CD4-positive, alpha-beta T cell treated with Interleukin-6 at 100 ng/mL for 8 hours (primary cell): Measurements from ENCODE around the gene TMEM178A.

Experiments used
- DNase-seq: peaks from one replicate; pipeline ENCODE4 v3.0.0-alpha.2; 2020; ENCODE audit warnings: mixed read lengths, low spot score

TMEM178A gene

GRCh38 chr2:39679805-39680204 lies 14.1 kb downstream of the TMEM178A start:
- no peak for DNase-seq

DNA sequence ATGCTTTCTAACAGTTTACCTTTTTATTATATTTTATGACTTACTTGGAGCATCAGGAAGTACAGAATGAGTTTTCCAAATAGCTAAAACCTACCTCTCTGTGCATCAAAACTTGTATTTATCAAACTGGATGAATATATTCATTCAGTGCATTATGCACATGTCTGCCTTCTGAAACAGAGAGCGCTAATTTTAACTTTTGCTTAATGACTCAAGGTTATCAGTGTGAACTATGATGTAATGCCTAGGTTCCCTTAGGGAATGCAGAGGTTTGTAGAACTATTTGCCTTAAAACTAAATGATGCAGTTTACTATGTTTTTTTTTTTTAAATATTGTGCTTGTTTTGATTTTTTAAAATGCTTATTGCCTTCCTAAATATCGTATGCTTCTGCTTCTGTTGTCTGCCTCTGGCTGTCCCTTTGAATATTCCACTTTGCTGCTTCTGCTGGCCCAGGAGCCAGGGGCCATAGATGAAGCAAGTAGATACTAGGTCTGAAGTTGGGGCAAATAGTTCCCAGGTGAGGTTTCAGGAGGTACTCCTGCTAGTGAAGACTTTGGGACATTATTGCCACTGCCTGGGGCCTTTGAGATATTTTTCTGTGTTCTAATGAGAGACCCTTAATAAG lies 16.5 kb downstream of the TMEM178A start:
- DNase-seq: no peak

- DNase-seq: no peak
Measured at GRCh38 chr2:39683022-39683699, 17.4 kb downstream of the TMEM178A start.

DNA sequence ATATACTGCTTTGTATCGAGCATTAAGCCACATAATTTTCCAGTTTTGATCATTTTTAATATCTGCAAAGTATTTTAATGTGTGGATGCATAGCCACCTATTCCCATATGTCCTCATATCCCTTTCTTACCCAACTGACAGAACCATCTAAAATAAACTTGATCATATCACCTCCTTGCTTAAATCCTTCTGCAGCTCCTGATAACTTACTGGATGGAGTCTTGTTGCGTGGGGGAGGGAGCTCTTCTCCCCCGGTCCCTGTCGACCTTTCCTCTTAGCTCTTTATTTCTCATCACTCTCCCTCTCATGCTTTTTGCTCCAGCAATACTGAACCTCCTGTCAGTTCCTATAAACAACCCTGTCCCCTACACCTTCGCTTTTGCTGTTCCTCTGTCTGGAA lies 18.7 kb downstream of the TMEM178A start:
- no peak for DNase-seq

- no peak for DNase-seq
Measured at GRCh38 chr2:39685126-39685525, 19.4 kb downstream of the TMEM178A start.

DNA sequence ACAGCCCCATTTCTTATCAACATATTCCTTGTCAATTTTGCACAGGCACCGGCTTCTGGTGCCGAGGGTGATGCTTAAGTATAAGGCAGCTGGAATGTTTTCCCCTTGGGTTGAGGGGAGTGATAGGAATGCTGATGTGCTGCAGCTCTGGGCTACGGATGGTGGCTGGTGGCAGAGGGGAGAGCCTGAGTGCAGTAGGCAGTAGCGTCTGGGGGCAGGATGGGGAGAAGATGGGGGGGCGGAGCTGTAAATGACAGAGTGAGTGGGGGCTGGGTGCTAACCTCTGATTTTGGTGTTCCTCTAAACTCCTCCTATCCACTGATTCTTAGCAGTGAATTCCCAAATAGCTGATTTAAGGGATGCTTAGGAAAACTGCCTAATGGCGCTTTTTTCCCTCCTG lies 20.7 kb downstream of the TMEM178A start:
- DNase-seq: no peak

DNA sequence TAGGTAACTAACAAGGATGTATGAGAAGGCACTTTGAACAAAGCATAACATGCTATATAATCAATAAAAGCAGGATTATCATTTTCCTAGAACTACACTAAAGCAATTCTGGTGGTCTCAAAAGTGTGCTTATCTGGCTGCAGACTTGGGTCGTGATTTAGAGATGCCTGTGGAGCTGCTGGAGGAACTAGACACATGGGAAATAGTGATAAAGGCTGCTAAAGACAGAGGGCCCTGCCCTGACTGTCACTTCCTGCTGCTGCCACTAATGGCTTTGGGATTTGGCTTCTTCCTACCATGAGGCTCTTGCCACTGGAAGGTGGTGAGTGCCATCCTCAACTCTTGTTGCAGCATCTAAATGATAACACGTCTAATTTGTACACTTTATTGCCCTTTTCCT lies 22.5 kb downstream of the TMEM178A start:
- no peak for DNase-seq

DNA sequence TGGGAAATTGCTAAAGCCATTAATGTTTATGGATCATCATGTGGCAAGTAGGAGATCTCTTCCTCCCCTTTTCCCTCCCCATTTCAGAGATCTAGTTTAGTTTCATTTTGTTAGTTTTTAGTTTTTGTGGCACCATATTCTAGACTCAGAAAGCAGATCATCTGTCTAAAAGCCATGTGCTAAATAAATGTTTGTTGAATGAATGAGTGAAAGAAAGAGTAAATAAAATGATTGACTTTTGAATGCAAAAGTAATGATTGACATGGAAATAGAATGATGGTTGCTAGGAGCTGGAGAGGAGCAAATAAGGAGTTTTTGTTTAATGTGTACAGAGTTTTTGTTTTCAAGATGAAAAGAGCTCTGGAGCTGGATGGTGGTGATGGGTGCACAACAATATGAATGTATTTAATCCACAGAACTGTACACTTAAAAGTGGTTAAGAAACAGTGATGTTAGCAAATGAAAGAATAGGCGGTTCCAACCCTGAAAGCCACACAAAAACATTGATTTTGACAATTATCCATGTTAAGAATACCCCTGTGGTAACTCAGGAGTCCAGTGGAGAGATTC lies 23.6 kb downstream of the TMEM178A start:
- no peak for DNase-seq

- DNase-seq: no peak
Measured at GRCh38 chr2:39689876-39690275, 24.2 kb downstream of the TMEM178A start.

- no peak for DNase-seq
Measured at GRCh38 chr2:39693245-39693644, 27.5 kb downstream of the TMEM178A start.

DNA sequence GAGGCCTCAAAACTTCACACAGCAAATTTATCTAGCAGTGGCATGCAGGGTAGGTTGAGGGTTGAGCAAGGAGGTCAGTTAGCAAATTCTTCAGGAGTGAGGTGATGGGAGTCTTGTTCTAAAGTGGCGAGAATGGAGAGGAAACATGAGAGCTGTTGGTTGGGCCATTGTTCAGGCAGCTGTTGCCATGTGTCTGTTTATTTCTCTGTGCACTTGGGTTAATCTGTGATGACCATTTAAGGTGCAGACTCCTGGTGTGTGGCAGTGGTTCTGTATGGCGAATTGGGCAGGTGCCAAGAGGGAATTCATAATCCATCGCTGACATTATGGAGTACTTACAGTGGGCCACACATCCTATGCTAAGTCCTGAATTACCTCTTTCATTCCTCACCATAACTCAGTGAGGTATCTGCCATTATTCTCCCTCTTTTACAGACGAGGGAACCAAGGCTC lies 30.4 kb downstream of the TMEM178A start:
- no peak for DNase-seq

DNA sequence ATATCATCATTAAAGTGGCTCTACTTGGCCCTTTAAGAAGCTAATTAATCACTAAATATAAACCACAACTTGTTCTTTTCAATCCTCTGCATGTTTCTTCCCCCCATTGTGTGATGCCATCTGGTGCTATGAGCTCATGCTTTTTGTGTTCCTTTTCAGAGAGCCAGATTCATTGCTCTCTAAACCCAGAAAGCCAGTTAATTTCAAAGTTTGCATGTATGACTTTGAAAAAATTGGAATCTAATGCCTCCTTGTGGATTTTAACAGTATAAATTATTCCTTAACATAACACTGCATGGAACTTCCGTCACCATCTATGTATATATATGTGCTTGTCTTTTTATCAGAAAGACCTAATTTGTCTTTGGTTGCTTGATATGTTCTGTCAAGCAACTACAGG lies 31.1 kb downstream of the TMEM178A start:
- no peak for DNase-seq

- no peak for DNase-seq
Measured at GRCh38 chr2:39697454-39697853, 31.7 kb downstream of the TMEM178A start.

DNA sequence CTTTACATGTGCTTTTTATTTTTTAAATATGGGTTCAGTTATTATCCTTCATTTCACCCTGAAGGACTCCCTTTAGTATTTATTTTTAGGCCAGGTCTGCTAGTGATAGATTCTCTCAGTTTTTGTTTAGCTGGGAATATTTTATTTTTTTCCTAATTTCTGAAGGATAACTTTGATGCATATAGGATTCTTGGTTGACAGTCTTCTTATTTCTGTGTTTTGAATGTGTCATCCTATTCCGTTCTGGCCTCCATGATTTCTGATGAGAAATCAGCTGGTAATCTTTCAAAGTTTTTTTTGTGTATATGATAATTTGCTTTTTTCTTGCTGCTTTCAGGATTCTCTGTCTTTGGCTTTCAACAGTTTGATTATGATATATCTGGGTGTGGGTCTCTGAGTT lies 35.4 kb downstream of the TMEM178A start:
- no peak for DNase-seq

DNA sequence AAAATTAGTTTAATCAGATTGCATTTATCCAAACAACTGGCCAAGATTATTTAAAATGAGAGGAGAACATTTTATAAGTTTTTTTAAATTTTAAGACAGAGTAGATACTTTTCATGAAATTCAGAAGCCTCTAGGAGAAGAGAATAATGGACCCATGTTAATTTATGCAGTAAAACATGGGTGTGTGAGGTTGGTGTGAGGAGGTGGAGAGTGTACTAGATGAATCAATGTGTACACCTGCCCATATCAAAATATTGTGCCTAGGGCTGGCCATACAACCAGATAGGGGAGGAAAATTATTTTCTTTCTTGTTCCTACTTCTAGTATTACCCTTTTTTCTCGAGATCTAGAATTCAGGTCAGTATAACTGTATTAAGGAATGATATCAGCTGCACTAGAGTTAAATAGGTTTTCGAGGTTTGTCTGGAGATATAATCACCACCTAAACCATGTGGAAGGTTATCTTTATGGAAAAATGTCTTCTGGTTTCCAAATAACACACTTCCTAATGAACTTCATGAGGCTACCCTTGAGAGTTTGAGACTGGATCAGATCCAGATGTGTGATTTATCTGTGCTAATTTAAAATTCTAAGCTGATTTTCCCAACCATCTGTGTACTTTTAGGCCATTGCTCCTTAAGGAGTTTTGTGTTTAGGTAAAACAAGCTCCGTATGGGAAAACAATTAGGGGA lies 37.6 kb downstream of the TMEM178A start:
- no peak for DNase-seq

DNA sequence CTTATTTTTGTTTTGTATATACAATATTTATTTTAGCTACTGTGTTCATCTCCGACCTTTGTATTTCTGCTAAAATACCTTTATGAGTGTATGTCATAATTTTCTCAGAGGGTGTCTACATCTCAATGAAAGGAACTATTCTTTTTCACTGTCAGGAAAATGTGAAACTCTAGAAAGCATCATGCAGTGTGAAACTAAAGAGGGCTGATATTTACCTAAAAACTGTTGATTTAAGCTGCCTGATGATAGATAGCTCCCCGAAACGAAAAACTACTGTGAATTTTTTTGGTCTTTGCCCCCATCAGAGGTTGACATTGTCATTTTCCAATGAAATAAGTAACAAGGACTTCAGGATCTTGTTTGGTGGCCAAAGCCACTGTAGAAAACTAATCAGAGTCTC lies 38.8 kb downstream of the TMEM178A start:
- no peak for DNase-seq

- no peak for DNase-seq
Measured at GRCh38 chr2:39705638-39706037, 39.9 kb downstream of the TMEM178A start.

GRCh38 chr2:39706312-39706711 lies 40.6 kb downstream of the TMEM178A start:
- no peak for DNase-seq

DNA sequence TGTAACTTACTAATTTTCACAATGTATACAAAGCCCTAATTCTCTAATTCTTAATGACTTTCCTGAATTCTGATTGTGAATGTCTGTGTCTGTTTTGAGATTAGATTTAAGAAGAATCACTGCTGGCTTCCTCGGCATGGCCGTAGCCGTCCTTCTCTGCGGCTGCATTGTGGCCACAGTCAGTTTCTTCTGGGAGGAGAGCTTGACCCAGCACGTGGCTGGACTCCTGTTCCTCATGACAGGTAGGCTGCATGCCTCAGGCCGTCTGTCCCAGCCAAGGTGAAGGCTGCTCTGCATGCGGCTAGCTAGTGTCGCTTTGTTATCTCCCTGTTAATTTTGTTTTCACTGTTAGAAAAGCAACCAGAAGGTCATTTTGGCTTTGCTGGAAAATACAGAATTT lies 41.2 kb downstream of the TMEM178A start:
- DNase-seq: no peak

GRCh38 chr2:39708003-39708402 lies 42.3 kb downstream of the TMEM178A start:
- DNase-seq: no peak

DNA sequence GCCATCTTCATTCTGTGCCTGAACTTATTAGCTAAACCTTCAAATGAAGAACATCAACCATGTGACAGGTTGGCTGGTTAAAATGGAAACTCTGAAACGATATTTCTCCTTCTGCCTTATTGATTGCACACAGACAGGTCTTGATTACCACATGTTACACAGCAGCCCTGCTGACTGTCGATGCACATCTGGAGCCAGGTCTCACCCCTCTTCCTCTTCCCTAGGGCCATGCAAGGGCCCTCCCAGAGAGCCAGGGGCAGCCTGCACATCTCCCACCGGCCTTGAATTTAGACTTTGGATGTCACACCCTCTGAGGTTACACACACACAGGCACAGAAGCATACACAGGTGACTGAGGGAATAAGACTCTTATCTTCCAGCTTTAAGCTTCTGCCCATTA lies 45.1 kb downstream of the TMEM178A start:
- DNase-seq: no peak

DNA sequence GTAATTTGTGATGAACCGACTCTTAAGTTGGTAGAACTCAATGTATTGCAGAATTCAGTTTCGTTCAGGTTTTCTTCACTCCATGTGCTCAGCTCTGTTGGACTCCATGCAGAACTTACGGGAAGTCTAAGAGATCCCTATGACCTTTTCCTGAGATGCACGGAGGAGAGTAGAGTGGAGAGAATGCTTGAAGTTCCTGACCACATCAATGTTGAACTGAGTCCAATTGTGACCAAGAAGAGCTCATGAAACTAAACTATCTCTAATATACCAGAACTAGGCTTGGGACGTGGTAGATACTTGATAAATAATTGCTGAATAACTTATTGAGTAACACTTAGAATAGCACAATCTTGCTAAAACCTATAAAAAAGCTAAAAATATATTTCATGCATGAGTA lies 47.2 kb downstream of the TMEM178A start:
- DNase-seq: no peak

DNA sequence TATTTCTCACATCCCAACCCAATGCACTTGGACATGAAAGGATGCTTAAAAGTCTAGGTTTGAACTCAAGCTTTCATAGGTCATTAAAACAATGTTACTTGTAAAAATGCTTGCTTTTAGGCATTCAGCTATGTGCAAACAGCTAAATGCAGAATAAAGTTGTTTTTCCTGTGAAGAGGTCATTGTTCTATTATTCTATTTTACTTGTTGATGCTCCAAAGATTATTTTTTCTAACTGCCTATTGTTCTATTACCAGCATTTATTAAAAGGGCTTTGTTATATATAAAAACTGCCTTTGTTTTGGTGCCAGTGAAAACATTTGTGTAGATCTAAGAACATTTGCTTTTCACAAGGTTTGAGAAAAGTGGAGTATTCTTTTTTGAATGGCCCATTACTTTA lies 49.4 kb downstream of the TMEM178A start:
- no peak for DNase-seq
